RCC 7860 (cell line): ENCODE results near the gene IQGAP2.

Experiments
- DNase-seq: peaks from one replicate; pipeline ENCODE4 v3.0.0-alpha.2; 2015; ENCODE audit warnings: low spot score
- FAIRE-seq: peaks from 2 replicates; lab custom pipeline; 2012; peaks lifted over from hg19 to GRCh38; lab: Jason Lieb, UNC

Gene IQGAP2

DNA sequence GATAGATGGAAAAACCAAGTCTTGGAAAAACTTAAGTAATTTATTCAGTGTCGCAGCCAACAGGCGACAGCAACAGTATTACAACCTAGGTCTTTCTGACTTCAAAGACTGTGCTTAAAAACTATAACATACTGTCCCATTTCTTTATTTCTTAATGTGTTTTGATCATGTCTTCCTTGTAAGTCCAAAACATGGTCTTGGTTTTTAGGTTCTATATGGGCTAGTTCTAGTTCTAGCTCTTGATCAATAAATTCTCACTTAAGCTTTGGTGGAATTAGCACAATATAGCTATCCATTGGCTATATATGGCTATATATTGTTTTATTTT is 69.9 kb downstream of the IQGAP2 start:
- no peak for FAIRE-seq
- DNase-seq = no peak

DNA sequence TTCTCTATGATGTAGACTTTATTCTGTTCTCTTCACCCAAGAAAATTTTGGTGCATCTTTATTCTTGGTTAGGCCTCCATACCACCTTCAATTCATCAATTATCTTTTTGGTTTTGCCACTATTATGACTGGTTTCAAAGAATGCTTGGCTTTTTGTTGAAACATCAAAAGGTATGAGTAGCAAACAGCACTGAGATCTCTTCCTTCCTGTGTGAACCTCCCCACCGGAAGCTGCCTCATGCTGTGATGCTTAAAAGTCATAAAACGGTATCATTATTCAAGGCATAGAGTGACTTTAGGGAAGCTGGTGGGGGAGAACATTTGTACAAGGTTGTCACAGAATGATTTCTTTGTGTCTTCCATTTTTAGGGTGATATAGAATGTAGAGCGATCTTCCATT is 70.6 kb downstream of the IQGAP2 start:
- FAIRE-seq = no peak

DNA sequence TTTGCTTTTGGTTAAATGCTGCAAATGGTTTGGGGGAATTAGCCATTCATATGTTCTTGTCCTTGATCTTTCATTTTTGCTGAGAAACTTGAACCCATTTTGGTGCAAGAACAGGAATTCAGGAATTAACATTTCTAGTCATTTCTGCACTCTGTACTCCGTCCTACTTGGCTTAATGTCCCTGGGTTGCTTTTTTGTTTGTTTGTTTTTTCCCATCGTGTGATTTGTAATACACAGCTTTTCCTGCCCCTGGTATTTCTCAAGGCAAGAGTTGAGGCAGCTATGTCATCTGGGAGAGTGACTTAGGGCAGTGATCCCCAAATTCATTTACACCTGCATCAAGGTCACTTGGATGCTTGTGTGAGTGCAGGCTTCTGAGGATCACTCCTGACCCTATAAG is 71.3 kb downstream of the IQGAP2 start:
- DNase-seq (no peak), FAIRE-seq (no peak)

More for the DNA sequence above, 70.6 kb downstream of the IQGAP2 start:
- DNase-seq = no peak

DNA sequence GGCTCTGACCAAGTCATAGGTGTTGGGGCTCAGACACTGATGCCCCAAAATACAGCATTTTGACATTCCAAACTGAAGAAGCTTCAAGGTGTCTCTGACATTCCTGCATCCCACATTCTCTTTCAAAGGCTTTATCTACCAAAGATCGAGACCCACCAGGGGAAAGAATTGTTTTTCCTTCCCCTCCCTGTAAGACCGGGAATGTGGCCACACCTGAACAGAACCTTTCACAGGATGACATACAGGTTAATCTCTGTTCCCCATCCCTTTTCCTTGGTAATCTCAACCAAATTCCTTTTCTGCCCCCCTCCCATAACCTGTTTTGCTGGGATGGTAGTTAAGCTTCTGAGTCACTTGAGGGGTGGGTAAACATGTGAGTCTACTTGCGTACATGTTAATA is 72.3 kb downstream of the IQGAP2 start:
- FAIRE-seq = no peak

DNA sequence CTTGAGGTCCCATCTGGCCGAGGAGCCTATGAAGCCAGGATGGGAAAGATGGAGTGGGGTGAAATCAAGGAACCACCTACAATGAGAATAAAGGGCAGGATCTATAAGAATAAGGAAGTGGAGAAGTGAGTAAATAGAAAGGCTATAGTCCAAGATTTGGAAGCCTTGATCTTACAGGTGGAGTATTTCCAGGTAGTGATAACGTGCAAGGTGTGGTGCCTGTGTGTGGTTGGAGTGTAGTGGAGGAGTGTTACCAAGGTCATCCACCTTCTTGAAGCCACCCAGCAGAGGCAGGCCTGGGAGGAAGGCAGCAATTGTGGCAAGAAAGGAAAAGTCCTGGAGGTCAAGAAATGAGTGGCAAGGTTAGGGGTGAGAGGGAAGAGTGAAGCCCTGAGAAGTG is 72.9 kb downstream of the IQGAP2 start:
- DNase-seq = no peak
- no peak for FAIRE-seq

More for the DNA sequence above, 72.3 kb downstream of the IQGAP2 start:
- no peak for DNase-seq

DNA sequence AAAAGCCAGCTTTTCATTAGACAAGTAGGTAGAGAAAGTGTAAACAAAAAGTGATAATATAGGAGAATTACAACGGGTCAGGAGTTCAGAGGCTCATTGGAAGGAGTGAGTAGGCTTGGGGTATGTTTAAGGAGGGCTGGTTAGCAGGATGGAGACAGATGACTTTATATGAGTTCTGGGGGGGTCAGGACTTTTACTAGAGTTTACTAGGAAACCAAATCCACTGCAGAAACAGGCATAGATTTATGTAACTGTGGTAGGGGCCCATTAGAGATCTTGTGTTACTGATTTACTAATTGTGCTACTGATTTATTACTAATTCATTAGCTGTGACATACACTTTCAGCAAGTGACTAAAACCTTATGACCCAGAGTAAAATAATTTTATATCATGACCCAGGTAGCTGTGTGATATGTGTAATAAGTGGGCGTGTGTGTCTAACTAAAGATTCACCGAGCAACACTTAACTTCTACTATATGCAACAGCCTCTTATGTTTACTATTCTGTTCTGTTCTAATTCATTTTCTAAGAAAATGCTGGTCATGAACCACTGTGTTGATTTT is 73.5 kb downstream of the IQGAP2 start:
- DNase-seq (no peak), FAIRE-seq (no peak)

DNA sequence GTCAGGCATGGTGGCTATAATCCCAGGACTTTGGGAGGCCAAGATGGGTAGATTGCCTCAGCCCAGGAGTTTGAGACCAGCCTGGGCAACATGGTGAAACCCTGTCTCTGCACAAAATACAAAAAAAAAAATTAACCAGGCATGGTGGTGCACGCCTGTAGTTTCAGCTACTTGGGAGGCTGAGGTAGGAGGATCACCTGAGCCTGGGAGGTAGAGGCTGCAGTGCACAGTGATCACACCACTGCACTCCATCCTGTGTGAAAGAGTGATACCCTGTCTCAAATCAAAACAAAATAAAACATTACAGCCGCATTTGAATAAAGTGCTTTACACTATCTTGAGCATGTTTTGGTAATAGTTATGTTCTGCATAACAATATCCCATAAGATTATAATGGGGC is 74.0 kb downstream of the IQGAP2 start:
- DNase-seq (no peak), FAIRE-seq (no peak)

DNA sequence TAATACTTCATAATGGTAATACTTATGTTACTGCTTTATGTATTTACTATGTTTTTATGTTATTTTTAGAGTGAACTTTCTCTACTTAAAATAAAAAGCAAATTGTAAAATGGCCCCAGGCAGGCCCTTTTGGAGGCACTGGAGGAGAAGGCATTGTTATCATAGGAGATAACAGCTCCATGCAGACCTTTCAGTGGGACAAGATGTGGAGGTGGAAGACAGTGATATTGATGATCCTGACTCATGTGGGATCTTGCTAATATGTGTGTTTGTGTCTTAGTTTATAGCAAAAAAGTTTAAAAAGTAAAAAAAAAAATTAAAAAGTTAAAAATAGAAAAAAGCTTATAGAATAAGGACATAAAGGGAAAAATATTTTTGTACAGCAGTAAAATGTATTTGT is 74.5 kb downstream of the IQGAP2 start:
- no peak for DNase-seq
- FAIRE-seq = no peak

DNA sequence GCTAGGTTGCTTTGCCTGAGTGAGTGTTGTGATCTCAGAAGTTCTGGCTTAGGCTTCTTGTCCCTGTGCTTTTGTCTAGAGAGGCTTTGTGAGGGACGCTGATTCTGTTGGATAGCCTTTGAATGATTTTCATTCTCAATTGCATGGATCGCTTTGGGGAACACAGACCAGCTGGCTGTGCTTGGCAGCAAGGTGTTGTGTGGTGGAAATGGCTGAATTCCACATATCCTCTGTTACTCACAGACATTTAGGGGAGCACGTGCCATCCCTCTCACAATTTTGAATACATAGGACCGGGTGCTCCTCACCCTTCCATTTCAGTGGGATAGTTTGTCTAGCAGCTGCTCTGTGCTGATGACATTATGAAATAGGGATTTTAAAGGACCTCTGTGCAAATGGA is 76.2 kb downstream of the IQGAP2 start:
- FAIRE-seq (no peak), DNase-seq (no peak)

DNA sequence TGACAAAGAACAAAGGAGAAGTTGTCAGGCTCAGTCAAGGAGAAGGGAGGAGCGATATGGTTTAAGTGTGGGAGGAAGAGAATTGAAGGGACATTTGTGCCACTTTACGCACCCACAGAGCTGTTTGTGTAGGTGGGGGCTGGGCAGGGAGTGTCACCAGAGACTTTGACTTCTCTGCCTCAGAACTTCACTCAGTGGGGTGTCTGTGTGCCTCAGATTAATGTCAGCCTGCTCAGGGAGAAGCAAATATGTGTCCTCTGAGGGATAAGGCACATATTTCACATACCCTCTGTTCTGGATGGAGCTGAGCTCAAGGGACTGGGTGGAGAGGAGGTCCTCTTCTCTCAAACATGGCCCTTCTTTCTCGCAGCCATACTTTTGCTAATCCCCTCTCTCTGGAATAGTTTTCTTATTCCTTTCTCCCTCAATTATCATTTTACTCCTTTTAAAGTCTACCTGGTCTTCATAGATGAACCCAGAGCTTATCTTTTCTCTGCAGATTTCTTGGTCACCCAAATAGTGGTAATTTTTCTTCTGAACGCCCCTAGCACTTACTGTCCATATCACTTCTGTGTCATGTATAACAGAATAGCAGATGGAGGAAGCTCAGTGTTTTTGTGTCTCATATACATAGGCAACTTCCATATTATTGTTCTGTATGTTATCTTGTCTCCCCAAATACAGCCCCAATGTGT is 77.0 kb downstream of the IQGAP2 start:
- DNase-seq (no peak), FAIRE-seq (no peak)

DNA sequence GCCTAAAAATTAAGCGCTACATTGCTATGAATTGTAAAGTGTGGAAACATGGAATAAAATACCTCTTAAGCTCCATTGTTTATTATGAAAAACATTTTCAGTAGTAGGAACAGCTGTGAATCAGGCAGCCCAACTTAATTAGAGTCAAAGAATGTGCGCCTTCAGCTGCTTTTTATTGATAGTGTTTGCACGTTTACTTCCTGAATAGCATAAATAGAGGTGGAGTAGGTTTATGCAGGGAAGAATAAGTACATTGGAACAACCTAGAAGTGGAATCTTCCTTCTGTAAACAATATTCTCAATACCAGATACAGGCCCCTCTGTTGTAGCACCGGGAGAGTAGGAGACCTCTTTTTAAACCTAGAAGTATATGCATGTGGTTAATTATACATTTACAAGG is 79.9 kb downstream of the IQGAP2 start:
- no peak for FAIRE-seq
- no peak for DNase-seq

DNA sequence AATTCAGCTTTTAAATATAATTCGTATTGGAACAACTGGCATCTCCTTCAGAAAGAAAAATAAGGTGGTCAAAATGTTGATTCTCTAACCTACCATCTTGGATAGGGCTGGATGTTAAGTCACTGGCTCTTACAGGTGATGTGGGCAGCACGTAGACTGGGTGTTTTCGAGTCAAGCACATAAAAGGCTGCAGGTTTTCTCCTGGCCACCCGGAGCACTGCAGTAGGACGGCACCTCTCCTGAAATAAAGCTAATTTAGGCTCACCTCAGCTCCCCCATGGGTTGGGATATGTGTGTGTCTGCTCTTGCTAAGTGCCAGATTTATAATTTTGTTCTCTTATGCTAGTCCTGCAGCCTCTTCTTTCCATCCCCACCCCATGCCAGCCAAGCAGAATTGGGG is 80.3 kb downstream of the IQGAP2 start:
- DNase-seq = no peak
- FAIRE-seq = no peak

DNA sequence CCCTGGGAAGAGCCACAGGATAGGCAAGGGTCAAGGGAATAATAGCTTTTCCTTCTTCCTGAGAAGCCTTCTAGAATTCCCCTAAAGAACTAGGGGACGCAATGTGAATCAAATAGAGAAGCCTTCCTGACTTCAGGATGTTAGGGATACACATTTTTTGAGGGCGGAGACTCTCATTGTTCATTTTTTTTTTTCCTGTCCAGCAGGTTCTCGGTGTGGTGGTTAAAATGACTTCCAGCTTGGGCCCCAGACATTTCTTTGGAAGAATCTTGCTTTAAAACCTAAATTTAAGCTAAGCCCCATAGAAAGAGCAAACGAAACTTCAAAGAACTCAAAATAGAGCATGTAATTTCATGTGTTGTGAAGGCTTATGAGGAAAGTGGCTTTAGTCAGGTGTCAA is 80.8 kb downstream of the IQGAP2 start:
- DNase-seq (no peak), FAIRE-seq (no peak)

DNA sequence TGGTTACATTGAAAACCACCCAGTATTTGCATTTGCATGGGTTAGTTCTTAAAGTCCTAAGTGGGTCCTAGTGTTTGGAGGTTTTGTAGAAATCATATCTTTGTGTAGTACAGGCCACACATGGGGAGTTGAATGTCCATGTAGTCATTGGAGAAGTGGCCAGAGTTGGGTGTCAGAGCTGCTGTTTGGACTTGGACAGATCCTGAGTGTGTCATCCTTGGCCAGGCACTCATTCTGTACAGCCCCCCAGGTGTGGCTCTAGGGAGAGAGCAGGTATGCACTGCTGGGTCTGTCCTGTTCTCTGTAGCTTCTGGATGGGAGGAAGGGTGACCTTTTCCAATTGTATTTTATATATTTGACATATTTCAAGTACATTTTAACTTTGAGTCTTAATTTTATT is 82.4 kb downstream of the IQGAP2 start:
- FAIRE-seq (no peak), DNase-seq (no peak)

DNA sequence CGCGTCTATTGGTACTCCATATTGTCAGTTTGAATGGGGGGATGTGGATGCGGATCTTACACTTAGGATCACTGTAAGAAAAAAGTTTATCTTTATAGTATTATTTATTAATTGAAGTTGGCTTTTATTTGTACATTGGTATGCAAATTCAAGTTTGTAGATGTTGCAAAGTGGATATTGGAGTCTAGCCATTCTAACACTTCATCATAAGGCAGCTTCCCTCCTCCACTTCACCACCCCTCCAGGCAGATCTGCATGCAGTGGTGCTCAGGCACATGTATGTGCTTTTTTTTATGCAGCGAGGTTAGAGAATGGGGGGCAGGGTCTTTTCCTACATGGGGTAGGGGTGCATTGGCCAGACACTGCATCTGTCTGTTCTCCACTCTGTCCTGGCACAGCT is 84.3 kb downstream of the IQGAP2 start:
- no peak for FAIRE-seq

DNA sequence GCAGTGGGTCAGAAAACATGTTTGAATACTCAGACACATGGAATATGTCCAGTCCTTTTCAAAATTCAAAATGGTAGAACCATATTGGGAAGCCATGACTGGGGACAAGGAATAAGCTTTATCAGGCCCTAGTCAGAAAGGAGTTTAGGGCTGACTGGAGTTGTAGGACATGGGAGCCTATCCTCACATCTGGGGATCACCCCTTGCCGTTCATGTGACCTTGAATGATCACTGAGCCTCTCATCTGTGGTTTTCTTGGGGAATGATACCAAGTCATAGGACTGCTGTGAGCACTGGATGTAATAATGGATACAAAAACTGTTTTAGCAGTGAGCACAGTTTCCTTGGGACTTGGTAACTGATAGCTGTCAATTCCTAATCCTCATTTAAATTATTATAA is 84.7 kb downstream of the IQGAP2 start:
- no peak for FAIRE-seq

More for the DNA sequence above, 84.3 kb downstream of the IQGAP2 start:
- DNase-seq = no peak

DNA sequence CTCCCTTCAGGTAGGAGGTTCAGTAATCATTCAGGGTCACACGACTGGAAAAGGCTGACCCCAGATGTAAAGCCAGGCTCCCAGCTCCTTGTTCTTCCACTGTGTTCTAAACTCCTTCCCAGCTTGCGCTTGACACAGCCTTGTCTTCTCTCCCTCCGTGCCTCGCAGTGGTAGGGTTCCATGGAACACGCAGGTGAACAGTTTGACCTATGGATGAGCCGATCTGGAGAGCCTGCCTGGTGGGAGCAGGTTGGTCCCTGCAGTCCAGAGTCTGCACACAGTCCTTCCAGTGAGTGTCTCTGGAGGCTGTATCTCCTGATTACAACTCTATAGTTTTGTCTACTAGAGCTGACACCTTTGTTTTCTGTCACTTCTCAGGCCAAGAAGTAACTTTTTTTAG is 85.9 kb downstream of the IQGAP2 start:
- FAIRE-seq (no peak), DNase-seq (no peak)

More for the DNA sequence above, 84.7 kb downstream of the IQGAP2 start:
- no peak for DNase-seq

DNA sequence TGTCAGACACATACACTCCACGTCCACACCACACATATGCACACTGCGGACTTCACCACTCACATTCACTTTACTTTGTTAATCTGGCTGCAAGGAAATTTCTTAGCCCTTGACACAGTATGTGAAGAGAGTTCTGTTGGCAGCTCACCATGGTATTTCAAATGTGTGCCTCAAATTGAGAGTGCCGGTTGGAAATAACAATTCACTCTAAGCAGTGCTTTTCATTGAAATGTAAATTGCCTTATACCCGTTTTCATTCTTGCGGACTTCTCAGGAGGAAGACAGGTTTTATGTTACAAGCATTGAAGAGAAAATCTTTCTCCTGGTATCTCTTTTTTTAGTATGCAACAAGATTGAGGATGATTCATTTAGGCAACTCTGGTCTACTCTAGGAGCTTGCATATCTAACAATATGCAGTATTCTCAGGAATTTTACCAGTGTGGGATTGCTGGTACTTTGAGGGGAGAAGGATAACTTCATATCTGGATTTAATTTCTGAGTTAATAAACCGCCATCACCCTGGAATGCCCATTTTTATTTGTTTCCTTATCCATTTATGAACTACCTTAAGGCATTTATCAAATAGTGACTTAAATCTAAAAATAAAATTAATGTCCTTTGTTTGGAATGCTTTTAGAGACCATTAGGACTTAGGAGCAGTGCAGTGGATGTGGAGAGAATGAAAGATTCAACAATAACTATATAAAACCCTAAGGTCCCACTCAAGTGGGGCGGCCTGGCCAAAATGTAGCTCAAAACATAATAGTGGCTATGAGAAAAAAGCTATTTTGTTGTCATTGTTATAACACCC is 87.0 kb downstream of the IQGAP2 start:
- FAIRE-seq (no peak), DNase-seq (no peak)

DNA sequence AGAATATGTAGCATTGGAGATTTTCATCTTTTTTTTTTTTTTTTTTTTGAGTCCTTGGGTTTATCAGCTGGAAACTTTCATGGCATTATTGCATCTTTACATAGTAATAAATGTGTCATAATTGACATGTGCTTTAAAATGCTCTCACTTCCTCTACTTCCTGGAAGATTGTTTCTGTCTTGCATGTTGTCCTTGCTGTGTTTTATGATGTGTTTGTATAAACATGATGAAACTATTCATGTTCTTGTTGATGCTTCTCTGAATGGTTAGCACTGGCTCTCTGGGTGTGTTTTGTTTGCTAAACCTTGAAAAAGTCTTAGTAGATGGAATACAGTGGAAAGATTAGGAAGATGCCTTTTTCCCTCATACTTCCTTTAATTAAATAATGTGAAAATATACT is 87.9 kb downstream of the IQGAP2 start:
- no peak for FAIRE-seq
- no peak for DNase-seq

DNA sequence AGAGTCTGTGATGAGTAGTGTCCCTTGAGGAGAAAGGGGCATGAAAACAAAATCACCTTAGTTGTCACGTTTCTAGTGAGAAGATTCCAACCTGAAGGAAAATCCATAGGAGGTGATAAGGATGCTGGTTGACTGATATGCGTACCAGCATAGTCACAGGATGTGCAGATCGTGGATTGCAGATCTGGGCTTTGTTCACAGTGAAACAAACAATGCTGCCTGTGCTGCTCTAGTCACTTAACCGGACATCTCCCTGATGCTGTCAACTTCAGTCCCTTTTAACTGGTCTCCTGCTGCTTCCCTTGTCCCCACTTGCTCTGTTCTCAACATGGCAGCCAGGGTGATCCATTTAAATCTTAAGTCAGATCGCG is 89.7 kb downstream of the IQGAP2 start:
- DNase-seq (no peak), FAIRE-seq (no peak)

DNA sequence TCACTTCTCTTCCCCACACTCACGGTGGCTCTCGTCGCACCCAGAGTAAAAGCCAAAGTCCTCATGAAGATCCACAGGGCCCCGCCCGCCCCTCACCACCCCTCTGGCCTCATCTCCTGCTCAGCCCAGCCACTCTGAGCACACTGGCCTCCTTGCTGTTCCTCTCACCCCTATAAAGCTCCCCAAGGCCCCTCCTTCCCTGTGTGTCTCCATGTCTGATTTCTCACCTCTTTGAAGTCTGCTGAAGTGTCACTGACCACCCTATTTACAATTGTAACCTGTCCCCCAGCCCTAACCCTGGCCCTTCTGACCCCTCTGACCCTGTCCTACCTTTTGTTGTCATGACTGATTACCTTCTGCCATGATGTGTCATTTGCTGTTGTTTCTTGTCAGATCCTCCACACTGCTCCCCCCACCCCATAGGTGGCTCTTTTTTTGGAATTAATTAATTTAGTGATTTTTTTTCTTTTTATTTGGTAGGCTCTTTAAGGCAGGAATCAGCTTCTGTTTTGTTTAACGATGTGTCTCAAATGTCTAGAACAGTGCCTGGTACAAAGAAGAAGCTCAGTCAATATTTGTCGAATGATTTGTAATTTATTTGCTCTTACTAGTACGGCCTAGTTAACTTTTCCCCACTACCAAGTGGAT is 90.2 kb downstream of the IQGAP2 start:
- FAIRE-seq = no peak

DNA sequence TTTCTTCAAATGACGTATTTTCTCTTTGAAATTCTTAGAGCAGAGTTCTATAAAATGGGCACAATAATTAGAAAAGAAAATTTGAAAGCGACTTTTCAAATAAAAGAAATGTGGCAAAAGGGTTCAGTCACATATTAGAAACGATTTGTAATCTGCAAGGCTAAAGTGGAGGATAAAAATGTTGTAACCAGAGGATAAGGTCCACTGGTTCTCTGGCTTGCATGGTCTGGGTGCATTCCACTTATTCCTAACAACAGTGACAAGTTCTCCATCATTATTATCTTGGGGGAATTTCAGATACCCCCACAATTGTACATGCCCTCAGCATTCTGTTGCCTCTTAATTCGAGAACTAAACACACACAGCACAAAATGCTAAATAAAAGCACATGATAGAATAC is 91.1 kb downstream of the IQGAP2 start:
- no peak for FAIRE-seq

More for the DNA sequence above, 90.2 kb downstream of the IQGAP2 start:
- no peak for DNase-seq

More for the DNA sequence above, 91.1 kb downstream of the IQGAP2 start:
- DNase-seq = no peak
